ENCODE data around the gene PCDHGA1. TPM values are rescaled to one million over a fixed set of nuclear protein-coding genes. Genes with fewer than 3 reads are reported as not detected.
"Not testable (repeated sequence)": the region's sequence is repeated elsewhere in the genome, so short reads cannot be mapped to it uniquely, and the experiment has no call there.

PCDHGA1 gene
- total and polyA plus RNA-seq, 9 of the 15 experiments (the other 6 are each of a cell fraction or from before 2014, with no cell fraction given): 0.05 to 0.26 (median 0.18) TPM; not detected in 2

- TF ChIP-seq ZNF316 (IDR thresholded peaks at IDR 0.05) (peak; percentile 42; the same call in 1 of the 2 replicates), C11orf30 (IDR thresholded peaks at IDR 0.05; ENCODE audit: low read depth) (0 out of 2 replicates have a peak, but pooled peaks have one; percentile 10)
- H3K9me1 ChIP-seq (ENCODE audit: control insufficient read depth, insufficient read depth, low read length); DNase-seq (ENCODE audit: extremely low read depth in 1 of 4, low spot score in 3 of 4); H3K9ac ChIP-seq (ENCODE audit: insufficient read depth in 1 of 2, low read depth in 2 of 2, low read length in 2 of 2); CTCF ChIA-PET (ENCODE audit: low intra/inter-chr PET ratio); ATAC-seq; H3K4me2 ChIP-seq (ENCODE audit: insufficient read depth, low read length); intact Hi-C loops (cut with micrococcal nuclease); BruUV-seq (replicated peaks); H2AFZ ChIP-seq (ENCODE audit: low read depth, low read length); H3K4me1 ChIP-seq (replicated peaks in 1 of 2; ENCODE audit: control insufficient read depth in 2 of 2, insufficient read depth in 2 of 2, low read length in 2 of 2); H4K20me1 ChIP-seq (replicated peaks; ENCODE audit: control insufficient read depth, insufficient read depth, low read length); FAIRE-seq; H3K27ac ChIP-seq (ENCODE audit: extremely low read depth, low read depth, low read length); H3K27me3 ChIP-seq (ENCODE audit: control insufficient read depth in 2 of 2, insufficient read depth in 2 of 2, low read length in 2 of 2); H3K4me3 ChIP-seq; in situ Hi-C loops (cut with MboI): not testable (repeated sequence)
- 62% methylated on average over 2 of the region's 4 CpGs for WGBS (ENCODE audit: insufficient coverage, low coverage, missing lambda C conversion rate)
- Histone ChIP-seq H3K79me2 (ENCODE audit: control insufficient read depth, insufficient read depth, low read length) (peaks cover 29% of the 10 kb centered on the region), H3K36me3 (ENCODE audit: control insufficient read depth, insufficient read depth, low read length) (peaks cover 26% of the 10 kb centered on the region), H3K9me3 (replicated peaks; ENCODE audit: control insufficient read depth, insufficient read depth, low read depth, low read length) (peaks cover 22% of the 10 kb centered on the region)
- POLR2A ChIA-PET: interaction anchor here (1.1 kb wide), 1 partner anchor 168 kb away, joined by 3 read pairs; the partner anchor contains the start of gene PCDHGC4
Measured at GRCh38 chr5:141316963-141317362, 13.4 kb upstream of the PCDHGA1 start.

- Histone ChIP-seq H3K4me2 (ENCODE audit: insufficient read depth, low read length) (peak overlapping the region; percentile 85), H3K9me1 (ENCODE audit: control insufficient read depth, insufficient read depth, low read length) (no peaks in the 10 kb centered on the region), H3K4me1 (replicated peaks in 1 of 2; ENCODE audit: control insufficient read depth in 2 of 2, insufficient read depth in 2 of 2, low read length in 2 of 2) (peaks cover 0 to 9% of the 10 kb centered on the region in 2 experiments; a peak in 1 of 5 replicates), H2AFZ (ENCODE audit: low read depth, low read length) (no peak overlapping the region), H3K27ac (ENCODE audit: extremely low read depth, low read depth, low read length) (no peak overlapping the region), H3K9me3 (replicated peaks; ENCODE audit: control insufficient read depth, insufficient read depth, low read depth, low read length) (peaks cover 22% of the 10 kb centered on the region), H3K9ac (ENCODE audit: insufficient read depth in 1 of 2, low read depth in 2 of 2, low read length in 2 of 2) (no peak overlapping the region), H3K36me3 (ENCODE audit: control insufficient read depth, insufficient read depth, low read length) (peaks cover 26% of the 10 kb centered on the region), H3K79me2 (ENCODE audit: control insufficient read depth, insufficient read depth, low read length) (peaks cover 29% of the 10 kb centered on the region), H4K20me1 (replicated peaks; ENCODE audit: control insufficient read depth, insufficient read depth, low read length) (no peaks in the 10 kb centered on the region), H3K4me3 (peak overlapping the region; percentile 70; the same call in 1 of the 2 replicates), H3K27me3 (ENCODE audit: control insufficient read depth in 2 of 2, insufficient read depth in 2 of 2, low read length in 2 of 2) (no peaks in the 10 kb centered on the region)
- ChIA-PET CTCF (ENCODE audit: low intra/inter-chr PET ratio) (no interaction called here), POLR2A (interaction anchor here (0.6 to 1.4 kb wide), 4 partner anchors 12 to 632 kb away, joined by 3 to 4 read pairs (median 3); partner anchors contain the start of gene PCDHGA2)
- ATAC-seq (no peak), DNase-seq (ENCODE audit: extremely low read depth in 1 of 4, low spot score in 3 of 4) (no peak), FAIRE-seq (no peak)
- in situ Hi-C loops (cut with MboI): no loop called here
- WGBS (ENCODE audit: insufficient coverage, low coverage, missing lambda C conversion rate): 74% methylated on average over 6 of the region's 6 CpGs
- intact Hi-C loops (cut with micrococcal nuclease): no loop called here
- TF ChIP-seq CHD4 (IDR thresholded peaks at IDR 0.05; ENCODE audit: insufficient read depth, insufficient replicate concordance, low read depth, low read length, poor library complexity, severe bottlenecking): no peak
- no peak for TF ChIP-seq FOXA3 (CRISPR knock-in tag; conservative IDR thresholded peaks at IDR 0.05 in 1 of 2, IDR thresholded peaks at IDR 0.05 in 1 of 2)
- BruUV-seq (replicated peaks): no TSS peak
Measured at GRCh38 chr5:141319202-141319601, 11.1 kb upstream of the PCDHGA1 start.

Data from K562 (cell line).